Bronchus fibroblast of lung (primary cell): ENCODE data around the gene LYL1. TPM values are rescaled to one million over a fixed set of nuclear protein-coding genes. Genes with fewer than 3 reads are reported as not detected.

Source experiments
- total RNA-seq: library from RNA; depleted of rRNA; stranded (reverse); fragments of >200 nt; gene quantifications from 2 replicates; pipeline ENCODE4 v1.2.3, GENCODE V29; 2015

LYL1 gene
- total RNA-seq = 3.2 and 3.3 TPM in 2 replicates

DNA sequence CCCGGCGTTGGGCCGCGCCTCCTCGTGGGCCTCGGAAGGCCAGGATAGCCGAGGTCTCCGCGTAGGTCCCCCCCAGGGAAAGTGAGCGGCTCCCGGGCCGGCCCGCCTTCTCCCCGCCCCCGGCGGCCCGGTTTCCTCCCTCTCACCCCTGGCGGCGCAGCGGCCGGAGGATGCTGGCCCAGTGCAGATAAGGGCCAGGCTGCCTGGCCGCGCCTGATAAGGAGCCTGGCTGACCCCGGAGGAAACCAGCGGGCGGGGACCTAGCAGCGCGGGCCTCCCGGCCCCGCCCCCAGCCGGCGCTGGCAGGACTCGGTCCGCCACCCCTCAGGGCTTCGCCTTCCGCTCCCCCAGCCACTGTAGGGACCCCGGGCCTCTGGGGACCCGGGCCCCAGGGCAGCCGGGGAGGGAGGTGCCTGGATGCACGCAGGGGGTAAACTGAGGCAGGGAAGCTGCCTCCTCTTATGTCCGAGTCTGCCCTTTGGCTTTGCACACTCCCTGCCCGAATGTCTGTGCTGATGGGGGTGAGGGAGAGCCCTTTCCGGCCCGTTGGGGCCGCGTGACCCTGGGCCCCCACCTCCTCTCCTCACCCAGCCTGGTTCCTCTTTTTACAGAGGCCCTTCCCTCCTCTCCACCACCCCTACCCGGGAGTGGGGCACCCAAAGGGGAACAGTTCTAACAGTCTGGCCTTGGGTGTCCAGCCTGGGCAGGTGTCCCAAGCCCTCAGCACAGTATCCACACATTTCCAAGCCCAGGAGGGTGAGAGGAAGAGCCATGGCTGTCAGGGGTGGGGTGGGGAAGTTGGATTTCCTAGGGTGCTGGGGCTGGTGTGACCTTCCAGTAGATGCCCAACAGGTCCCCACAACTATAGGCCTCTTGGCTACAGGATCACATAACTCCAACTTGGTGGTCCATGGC, at the start of gene LYL1:
Gene LYL1, minus strand, starts transcription at position 193 of the 915 bp plus-strand sequence. CDS start 1,687 bp downstream, outside the sequence.

GRCh38 chr19:13150187-13150930, 47.7 kb upstream of the LYL1 start, which contains the start of the genes IER2 and STX10:
Gene IER2, plus strand, starts transcription at chr19:13150411. Its CDS starts 2,776 bp downstream, at chr19:13153187.
Gene STX10, minus strand, starts transcription at chr19:13150375. Its CDS starts 202 bp downstream, at chr19:13150173.

GRCh38 chr19:13117772-13118423, 15.2 kb upstream of the LYL1 start, which contains the start of gene NACC1:
Gene NACC1, plus strand, starts transcription at chr19:13118264. Its CDS starts 16,944 bp downstream, at chr19:13135208.

GRCh38 chr19:13116282-13117175, 13.9 kb upstream of the LYL1 start, which contains the start of gene TRMT1:
Gene TRMT1, minus strand, starts transcription at chr19:13116740. Its CDS starts 341 bp downstream, at chr19:13116399.

Other genes starting within 250 kb of the LYL1 start
- gene DNASE2, start 221.4 kb downstream of the LYL1 start, total RNA-seq = 21.3 and 28.6 TPM in 2 replicates
- gene KLF1, start 215.7 kb downstream of the LYL1 start, total RNA-seq = 0.17 TPM in 1 of 2 replicates, not detected in the other
- gene GCDH, start 211.7 kb downstream of the LYL1 start, total RNA-seq = 49.1 and 51.1 TPM in 2 replicates
- 0.74 and 0.84 TPM in 2 replicates for gene SYCE2, start 183.6 kb downstream of the LYL1 start, total RNA-seq
- 72.5 and 72.7 TPM in 2 replicates for gene FARSA, start 169.1 kb downstream of the LYL1 start, total RNA-seq
- 1,083 and 1,086 TPM in 2 replicates for gene CALR, start 164.2 kb downstream of the LYL1 start, total RNA-seq
- gene RAD23A, start 157.0 kb downstream of the LYL1 start, total RNA-seq = 138 and 145 TPM in 2 replicates
- 63.0 and 81.9 TPM in 2 replicates for gene GADD45GIP1, start 145.6 kb downstream of the LYL1 start, total RNA-seq
- gene DAND5, start 133.3 kb downstream of the LYL1 start, total RNA-seq = not detected in 2 replicates
- 41.0 and 42.9 TPM in 2 replicates for gene NFIX, start 107.4 kb downstream of the LYL1 start, total RNA-seq
- gene TRMT1, start 13.9 kb upstream of the LYL1 start, total RNA-seq = 33.6 and 37.0 TPM in 2 replicates
- gene NACC1, start 15.4 kb upstream of the LYL1 start, total RNA-seq = 73.7 and 79.7 TPM in 2 replicates
- gene STX10, start 47.5 kb upstream of the LYL1 start, total RNA-seq = 81.5 and 91.0 TPM in 2 replicates
- gene IER2, start 47.6 kb upstream of the LYL1 start, total RNA-seq = 62.9 and 67.9 TPM in 2 replicates